HG02759 (cell line): ENCODE measurements around the gene BPIFB4.

Experiments
- ATAC-seq: cut with Tn5 transposase; IDR thresholded peaks from one replicate; pipeline ENCODE4 v1.9.1; 2021; ENCODE audit warnings: mild to moderate bottlenecking, moderate library complexity; ENCODE audit not compliant: unreplicated experiment

The BPIFB4 gene

DNA sequence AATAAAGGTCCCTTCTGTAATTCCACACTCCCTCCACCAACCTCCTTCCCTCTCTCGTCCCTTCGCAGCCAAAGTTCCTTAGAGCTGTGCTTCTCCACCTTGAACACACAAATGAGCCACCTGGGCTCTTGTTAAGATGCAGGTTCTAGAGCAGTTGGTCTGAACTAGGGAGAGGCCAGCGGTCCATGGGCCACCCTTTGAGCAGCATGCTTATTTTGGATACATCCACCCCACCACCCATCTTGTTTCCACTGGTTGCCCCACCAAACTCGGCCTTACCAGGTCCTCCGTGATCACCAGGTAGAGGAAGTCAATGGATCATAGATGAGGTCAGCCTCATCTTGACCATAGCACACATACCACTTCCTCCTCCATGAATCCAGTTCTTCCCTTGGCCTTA is 81.2 kb downstream of the BPIFB4 start:
- no peak for ATAC-seq
